Neural progenitor cell (in vitro differentiated cells): ENCODE results near the gene EPHA4.

Experiments used
- EZH2 ChIP-seq: fragments of 200-600 bp; sonication (generic); IDR thresholded peaks from 2 replicates; pipeline ENCODE4 v1.6.1; 2017; ENCODE audit warnings: antibody characterized with exemption, mild to moderate bottlenecking, moderate library complexity
- EZH2phosphoT487 ChIP-seq: fragments of 200-600 bp; sonication (generic); IDR thresholded peaks from 2 replicates; pipeline ENCODE4 v1.6.1; 2017; ENCODE audit warnings: antibody characterized with exemption
- TF ChIP-seq, protein P1 (sequence below): fragments of 200-600 bp; sonication (generic); IDR thresholded peaks from 2 replicates; pipeline ENCODE4 v1.5.1; 2017; ENCODE audit warnings: antibody characterized with exemption, mild to moderate bottlenecking

DNA sequence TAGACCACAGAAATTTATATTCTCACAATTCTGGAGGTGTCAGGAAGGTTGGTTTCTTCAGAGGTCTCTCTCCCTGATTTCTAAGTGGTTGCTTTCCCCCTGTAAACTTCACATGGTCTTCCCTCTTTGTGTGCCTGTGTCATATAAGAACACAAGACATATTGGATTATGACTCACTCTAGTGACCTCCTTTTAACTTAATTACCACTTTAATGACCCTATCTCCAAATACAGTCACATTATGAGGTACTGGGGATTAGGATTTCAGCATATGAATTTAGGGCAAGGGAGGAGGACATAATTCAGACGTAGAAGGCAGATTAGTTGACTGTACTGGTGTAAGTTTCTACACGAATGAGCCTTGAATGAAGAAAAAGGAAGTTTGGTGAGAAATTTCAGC, 38.2 kb upstream of the EPHA4 start:
- no peak for TF ChIP-seq EZH2
- TF ChIP-seq, protein P1, sequence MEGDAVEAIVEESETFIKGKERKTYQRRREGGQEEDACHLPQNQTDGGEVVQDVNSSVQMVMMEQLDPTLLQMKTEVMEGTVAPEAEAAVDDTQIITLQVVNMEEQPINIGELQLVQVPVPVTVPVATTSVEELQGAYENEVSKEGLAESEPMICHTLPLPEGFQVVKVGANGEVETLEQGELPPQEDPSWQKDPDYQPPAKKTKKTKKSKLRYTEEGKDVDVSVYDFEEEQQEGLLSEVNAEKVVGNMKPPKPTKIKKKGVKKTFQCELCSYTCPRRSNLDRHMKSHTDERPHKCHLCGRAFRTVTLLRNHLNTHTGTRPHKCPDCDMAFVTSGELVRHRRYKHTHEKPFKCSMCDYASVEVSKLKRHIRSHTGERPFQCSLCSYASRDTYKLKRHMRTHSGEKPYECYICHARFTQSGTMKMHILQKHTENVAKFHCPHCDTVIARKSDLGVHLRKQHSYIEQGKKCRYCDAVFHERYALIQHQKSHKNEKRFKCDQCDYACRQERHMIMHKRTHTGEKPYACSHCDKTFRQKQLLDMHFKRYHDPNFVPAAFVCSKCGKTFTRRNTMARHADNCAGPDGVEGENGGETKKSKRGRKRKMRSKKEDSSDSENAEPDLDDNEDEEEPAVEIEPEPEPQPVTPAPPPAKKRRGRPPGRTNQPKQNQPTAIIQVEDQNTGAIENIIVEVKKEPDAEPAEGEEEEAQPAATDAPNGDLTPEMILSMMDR = no peak
- no peak for TF ChIP-seq EZH2phosphoT487
